ENCODE results near the gene PTH2. TPM values are rescaled to one million over a fixed set of nuclear protein-coding genes. Genes with fewer than 3 reads are reported as not detected.
A peak's percentile ranks its signal among the peaks of the same experiment; 100 is the strongest.

PTH2 gene
- polyA plus RNA-seq, 3 donors: not detected

DNA sequence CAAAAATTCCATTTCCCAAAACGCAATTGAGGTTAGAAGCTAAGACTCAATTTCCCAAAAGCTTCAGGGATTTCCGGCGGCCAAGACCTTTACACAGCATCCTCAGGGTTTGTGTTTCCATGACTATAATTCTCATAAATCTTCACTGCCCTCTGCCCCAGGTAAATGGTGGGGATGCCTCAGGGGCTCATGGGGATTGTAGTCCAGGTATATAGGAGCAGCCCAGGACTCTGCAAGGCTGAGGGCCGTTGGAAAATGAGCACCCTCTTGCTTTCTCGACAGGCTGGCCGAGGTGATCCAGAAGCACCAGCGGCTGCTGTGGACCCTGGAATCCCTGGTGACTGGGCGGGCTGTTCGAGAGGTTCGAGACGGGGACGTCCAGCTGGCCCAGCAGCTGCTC is 36.1 kb upstream of the PTH2 start:
- no peak overlapping the region for H3K9ac ChIP-seq (ENCODE audit: insufficient read depth, low read length, poor library complexity, severe bottlenecking)
- peaks cover 4% of the 10 kb centered on the region for H4K20me1 ChIP-seq (ENCODE audit: insufficient read depth, low read length)
- no peak overlapping the region for H3K4me3 Mint-ChIP-seq
- no peak overlapping the region for H3K4me2 ChIP-seq (replicated peaks; ENCODE audit: extremely low read depth, low read length, poor library complexity, severe bottlenecking)
- peaks cover 30 to 41% of the 10 kb centered on the region in 2 donors for H3K36me3 ChIP-seq (replicated peaks in 1 of 2; ENCODE audit: control insufficient read depth in 1 of 2, insufficient read depth in 2 of 2, low read length in 2 of 2)
- DNase-seq: no peak
- H3K9me3 ChIP-seq (replicated peaks in 1 of 2; ENCODE audit: control insufficient read depth in 1 of 2, insufficient read depth in 1 of 2, low read length in 2 of 2): no peaks in the 10 kb centered on the region
- TF ChIP-seq, protein P1, sequence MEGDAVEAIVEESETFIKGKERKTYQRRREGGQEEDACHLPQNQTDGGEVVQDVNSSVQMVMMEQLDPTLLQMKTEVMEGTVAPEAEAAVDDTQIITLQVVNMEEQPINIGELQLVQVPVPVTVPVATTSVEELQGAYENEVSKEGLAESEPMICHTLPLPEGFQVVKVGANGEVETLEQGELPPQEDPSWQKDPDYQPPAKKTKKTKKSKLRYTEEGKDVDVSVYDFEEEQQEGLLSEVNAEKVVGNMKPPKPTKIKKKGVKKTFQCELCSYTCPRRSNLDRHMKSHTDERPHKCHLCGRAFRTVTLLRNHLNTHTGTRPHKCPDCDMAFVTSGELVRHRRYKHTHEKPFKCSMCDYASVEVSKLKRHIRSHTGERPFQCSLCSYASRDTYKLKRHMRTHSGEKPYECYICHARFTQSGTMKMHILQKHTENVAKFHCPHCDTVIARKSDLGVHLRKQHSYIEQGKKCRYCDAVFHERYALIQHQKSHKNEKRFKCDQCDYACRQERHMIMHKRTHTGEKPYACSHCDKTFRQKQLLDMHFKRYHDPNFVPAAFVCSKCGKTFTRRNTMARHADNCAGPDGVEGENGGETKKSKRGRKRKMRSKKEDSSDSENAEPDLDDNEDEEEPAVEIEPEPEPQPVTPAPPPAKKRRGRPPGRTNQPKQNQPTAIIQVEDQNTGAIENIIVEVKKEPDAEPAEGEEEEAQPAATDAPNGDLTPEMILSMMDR (IDR thresholded peaks at IDR 0.05): no peak
- peaks cover 36 to 55% of the 10 kb centered on the region in 2 donors for H3K36me3 Mint-ChIP-seq
- intact Hi-C loops (cut with micrococcal nuclease): loop anchor here in 1 of 2 donors (10.0 kb wide), 1 partner anchor 375 kb away; the partner anchor contains the start of gene SNRNP70
- peaks cover 0 to 2% (median 0%) of the 10 kb centered on the region in 3 donors for H3K27me3 Mint-ChIP-seq (ENCODE audit: low read depth in 3 of 3)
- H2AFZ ChIP-seq (ENCODE audit: insufficient read depth, low read depth, low read length, poor library complexity, severe bottlenecking): no peak overlapping the region
- H3K9me3 Mint-ChIP-seq: no peaks in the 10 kb centered on the region
- 97% methylated on average over 10 of the region's 12 CpGs for WGBS (ENCODE audit: insufficient coverage)
- peaks cover 12% of the 10 kb centered on the region for H3K79me2 ChIP-seq (ENCODE audit: insufficient read depth, low read length)
- no peak overlapping the region for H3K27ac Mint-ChIP-seq
- no peak overlapping the region for H3K4me3 ChIP-seq (replicated peaks in 1 of 3; ENCODE audit: low read depth in 2 of 3, low read length in 3 of 3)
- H3K27me3 ChIP-seq (ENCODE audit: control insufficient read depth in 2 of 2, insufficient read depth in 2 of 2, low read length in 2 of 2): no peaks in the 10 kb centered on the region
- no peaks in the 10 kb centered on the region for H3K4me1 Mint-ChIP-seq
- H3K27ac ChIP-seq (ENCODE audit: low read depth in 1 of 2, low read length in 2 of 2): no peak overlapping the region
- peaks cover under 1 to 3% of the 10 kb centered on the region in 2 donors for H3K4me1 ChIP-seq (ENCODE audit: control insufficient read depth in 1 of 2, insufficient read depth in 2 of 2, low read length in 2 of 2)

DNA sequence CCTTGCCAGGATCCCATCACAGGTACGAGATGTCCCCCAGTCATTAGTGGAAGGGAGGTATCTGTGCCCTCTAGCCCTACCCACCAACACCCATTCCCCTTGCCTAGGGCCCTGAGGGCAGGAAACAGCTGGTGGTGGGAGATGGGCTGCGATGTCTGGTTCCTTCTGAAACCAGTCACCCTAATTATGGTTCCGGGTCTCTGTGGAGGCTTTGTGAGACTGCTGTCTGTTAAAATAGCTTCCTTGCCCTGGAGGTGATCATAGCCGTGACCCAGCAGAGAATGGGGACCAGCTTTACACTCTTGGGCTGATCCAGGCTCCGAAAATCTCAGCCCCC is 35.3 kb upstream of the PTH2 start:
- Mint-ChIP-seq H3K4me3 (no peak overlapping the region), H3K27me3 (ENCODE audit: low read depth in 3 of 3) (peaks cover 0 to 5% (median 0%) of the 10 kb centered on the region in 3 donors), H3K4me1 (peaks cover 5% of the 10 kb centered on the region), H3K27ac (peak overlapping the region in 1 of 7 donors; percentile 15), H3K36me3 (peaks cover 33 to 51% of the 10 kb centered on the region in 2 donors), H3K9me3 (no peaks in the 10 kb centered on the region)
- WGBS (ENCODE audit: insufficient coverage): 71% methylated on average over 3 of the region's 5 CpGs
- no peak for DNase-seq
- TF ChIP-seq, protein P1 (IDR thresholded peaks at IDR 0.05): no peak
- Histone ChIP-seq H3K4me1 (ENCODE audit: control insufficient read depth in 1 of 2, insufficient read depth in 2 of 2, low read length in 2 of 2) (peaks cover 8 to 11% of the 10 kb centered on the region in 2 donors), H3K4me2 (replicated peaks; ENCODE audit: extremely low read depth, low read length, poor library complexity, severe bottlenecking) (no peak overlapping the region), H4K20me1 (ENCODE audit: insufficient read depth, low read length) (peaks cover 4% of the 10 kb centered on the region), H3K79me2 (ENCODE audit: insufficient read depth, low read length) (peaks cover 20% of the 10 kb centered on the region), H3K9ac (ENCODE audit: insufficient read depth, low read length, poor library complexity, severe bottlenecking) (no peak overlapping the region), H3K9me3 (replicated peaks in 1 of 2; ENCODE audit: control insufficient read depth in 1 of 2, insufficient read depth in 1 of 2, low read length in 2 of 2) (no peaks in the 10 kb centered on the region), H3K36me3 (replicated peaks in 1 of 2; ENCODE audit: control insufficient read depth in 1 of 2, insufficient read depth in 2 of 2, low read length in 2 of 2) (peaks cover 25 to 33% of the 10 kb centered on the region in 2 donors), H3K4me3 (replicated peaks in 1 of 3; ENCODE audit: low read depth in 2 of 3, low read length in 3 of 3) (no peak overlapping the region), H3K27me3 (ENCODE audit: control insufficient read depth in 2 of 2, insufficient read depth in 2 of 2, low read length in 2 of 2) (no peaks in the 10 kb centered on the region), H3K27ac (ENCODE audit: low read depth in 1 of 2, low read length in 2 of 2) (no peak overlapping the region), H2AFZ (ENCODE audit: insufficient read depth, low read depth, low read length, poor library complexity, severe bottlenecking) (no peak overlapping the region)
- intact Hi-C loops (cut with micrococcal nuclease): loop anchor here in 1 of 2 donors (10.0 kb wide), 1 partner anchor 374 kb away; the partner anchor contains the start of gene SNRNP70
